Measurements from ENCODE around the gene DDA1.
A peak's percentile ranks its signal among the peaks of the same experiment; 100 is the strongest.

Gene DDA1

GRCh38 chr19:17282488-17283125, 26.8 kb upstream of the DDA1 start:
- TF ChIP-seq, protein P1, sequence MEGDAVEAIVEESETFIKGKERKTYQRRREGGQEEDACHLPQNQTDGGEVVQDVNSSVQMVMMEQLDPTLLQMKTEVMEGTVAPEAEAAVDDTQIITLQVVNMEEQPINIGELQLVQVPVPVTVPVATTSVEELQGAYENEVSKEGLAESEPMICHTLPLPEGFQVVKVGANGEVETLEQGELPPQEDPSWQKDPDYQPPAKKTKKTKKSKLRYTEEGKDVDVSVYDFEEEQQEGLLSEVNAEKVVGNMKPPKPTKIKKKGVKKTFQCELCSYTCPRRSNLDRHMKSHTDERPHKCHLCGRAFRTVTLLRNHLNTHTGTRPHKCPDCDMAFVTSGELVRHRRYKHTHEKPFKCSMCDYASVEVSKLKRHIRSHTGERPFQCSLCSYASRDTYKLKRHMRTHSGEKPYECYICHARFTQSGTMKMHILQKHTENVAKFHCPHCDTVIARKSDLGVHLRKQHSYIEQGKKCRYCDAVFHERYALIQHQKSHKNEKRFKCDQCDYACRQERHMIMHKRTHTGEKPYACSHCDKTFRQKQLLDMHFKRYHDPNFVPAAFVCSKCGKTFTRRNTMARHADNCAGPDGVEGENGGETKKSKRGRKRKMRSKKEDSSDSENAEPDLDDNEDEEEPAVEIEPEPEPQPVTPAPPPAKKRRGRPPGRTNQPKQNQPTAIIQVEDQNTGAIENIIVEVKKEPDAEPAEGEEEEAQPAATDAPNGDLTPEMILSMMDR (IDR thresholded peaks at IDR 0.05) = peak; percentile 89

- TF ChIP-seq, protein P1 (IDR thresholded peaks at IDR 0.05) = no peak
Observed at GRCh38 chr19:17283504-17283996, 25.8 kb upstream of the DDA1 start.

GRCh38 chr19:17285415-17286135, 23.8 kb upstream of the DDA1 start:
- TF ChIP-seq, protein P1 (IDR thresholded peaks at IDR 0.05) = no peak

DNA sequence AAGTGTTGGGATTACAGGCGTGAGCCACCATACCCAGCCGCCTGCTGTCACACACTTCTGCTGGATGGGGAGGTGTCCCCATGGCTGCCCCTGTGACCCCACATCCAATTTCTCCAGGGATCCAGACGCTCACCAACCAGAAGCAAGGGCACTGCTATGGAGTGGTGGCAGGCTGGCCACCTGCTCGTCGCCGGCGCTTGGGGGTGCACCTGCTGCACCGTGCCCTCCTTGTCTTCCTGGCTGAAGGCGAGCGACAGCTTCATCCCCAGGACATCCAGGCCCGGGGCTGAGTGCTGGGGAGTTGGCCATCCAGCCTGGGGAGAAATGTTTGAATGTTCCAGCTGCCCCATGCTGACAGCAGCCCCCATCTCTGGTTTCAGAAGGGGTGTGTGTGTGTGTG, 23.1 kb upstream of the DDA1 start:
- TF ChIP-seq, protein P1 (IDR thresholded peaks at IDR 0.05) = no peak

DNA sequence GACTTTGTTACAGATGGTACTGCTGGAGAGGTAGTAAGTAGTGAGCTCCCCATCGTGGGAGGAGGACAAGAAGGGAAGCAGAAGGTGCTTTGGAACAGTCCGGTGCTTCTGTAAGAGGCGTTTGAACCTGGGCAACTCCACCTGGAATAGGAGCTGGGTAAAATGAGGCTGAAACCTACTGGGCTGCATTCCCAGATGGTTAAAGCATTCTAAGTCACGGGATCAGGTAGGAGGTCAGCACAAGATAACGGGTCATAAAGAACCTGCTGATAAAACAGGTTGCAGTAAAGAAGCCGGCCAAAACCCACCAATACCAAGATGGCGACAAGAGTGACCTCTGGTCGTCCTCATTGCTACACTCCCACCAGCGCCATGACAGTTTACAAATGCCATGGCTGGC, 22.6 kb upstream of the DDA1 start:
- TF ChIP-seq, protein P1 (IDR thresholded peaks at IDR 0.05) = no peak

- TF ChIP-seq, protein P1 (IDR thresholded peaks at IDR 0.05) = no peak
Observed at GRCh38 chr19:17289489-17289888, 19.9 kb upstream of the DDA1 start.

DNA sequence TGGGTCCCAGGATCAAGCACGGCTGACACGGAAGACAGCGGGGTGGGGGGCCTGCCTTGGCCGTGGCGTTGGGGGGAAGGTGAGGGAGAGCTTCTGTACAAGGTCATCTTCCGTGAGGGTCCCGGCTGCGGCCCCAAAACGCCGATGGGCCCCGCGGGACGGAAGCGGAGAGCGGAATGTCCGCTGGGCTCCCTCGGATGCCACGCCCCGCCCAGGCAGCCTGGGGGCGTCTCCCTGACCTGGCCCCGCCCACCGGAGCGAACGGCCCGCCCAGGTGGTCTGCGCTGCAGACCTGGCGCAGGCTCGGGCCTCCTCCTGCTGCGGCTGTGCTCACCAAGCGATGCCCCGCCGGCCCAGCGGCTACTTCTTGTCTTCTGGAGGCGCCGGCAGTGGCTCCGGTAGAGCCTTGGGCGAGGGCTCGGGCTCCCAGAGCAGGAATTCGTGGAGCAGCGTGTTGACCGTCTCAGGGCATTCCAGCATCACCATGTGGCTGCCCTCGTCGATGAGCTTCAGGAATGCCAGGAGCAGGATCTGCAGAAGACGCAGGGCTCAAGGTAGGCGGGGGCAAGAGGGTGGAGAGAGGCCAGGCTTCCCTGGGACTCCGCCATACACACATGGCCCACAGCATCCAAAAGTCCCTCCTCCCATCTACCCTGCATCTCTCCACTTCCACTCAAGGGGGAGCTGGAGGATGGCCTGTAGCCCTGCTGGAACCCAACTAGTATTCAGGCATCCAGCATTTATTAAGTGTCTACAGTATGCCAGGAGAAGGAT, 16.9 kb upstream of the DDA1 start:
- TF ChIP-seq, protein P1 (IDR thresholded peaks at IDR 0.05) = peak; percentile 46; the same call in 1 of the 2 replicates
